C4-2B (cell line): Measurements from ENCODE around the gene KCNJ14.

Experiments
- ZFX ChIP-seq: fragments of 450-650 bp; IDR thresholded peaks from 2 replicates; pipeline ENCODE4 v1.6.1; 2017
- TF ChIP-seq, protein P1 (sequence below): fragments of 450-650 bp; conservative IDR thresholded peaks from 2 replicates; pipeline ENCODE4 v1.5.1; 2017; ENCODE audit warnings: mild to moderate bottlenecking

GRCh38 chr19:48509467-48510194, 54.3 kb downstream of the KCNJ14 start:
- TF ChIP-seq, protein P1, sequence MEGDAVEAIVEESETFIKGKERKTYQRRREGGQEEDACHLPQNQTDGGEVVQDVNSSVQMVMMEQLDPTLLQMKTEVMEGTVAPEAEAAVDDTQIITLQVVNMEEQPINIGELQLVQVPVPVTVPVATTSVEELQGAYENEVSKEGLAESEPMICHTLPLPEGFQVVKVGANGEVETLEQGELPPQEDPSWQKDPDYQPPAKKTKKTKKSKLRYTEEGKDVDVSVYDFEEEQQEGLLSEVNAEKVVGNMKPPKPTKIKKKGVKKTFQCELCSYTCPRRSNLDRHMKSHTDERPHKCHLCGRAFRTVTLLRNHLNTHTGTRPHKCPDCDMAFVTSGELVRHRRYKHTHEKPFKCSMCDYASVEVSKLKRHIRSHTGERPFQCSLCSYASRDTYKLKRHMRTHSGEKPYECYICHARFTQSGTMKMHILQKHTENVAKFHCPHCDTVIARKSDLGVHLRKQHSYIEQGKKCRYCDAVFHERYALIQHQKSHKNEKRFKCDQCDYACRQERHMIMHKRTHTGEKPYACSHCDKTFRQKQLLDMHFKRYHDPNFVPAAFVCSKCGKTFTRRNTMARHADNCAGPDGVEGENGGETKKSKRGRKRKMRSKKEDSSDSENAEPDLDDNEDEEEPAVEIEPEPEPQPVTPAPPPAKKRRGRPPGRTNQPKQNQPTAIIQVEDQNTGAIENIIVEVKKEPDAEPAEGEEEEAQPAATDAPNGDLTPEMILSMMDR: no peak
- no peak for TF ChIP-seq ZFX
